ENCODE measurements around the gene HNRNPUL1.

HNRNPUL1 gene
- total RNA-seq: 184 to 391 (median 246) reads per million in 9 experiments

DNA sequence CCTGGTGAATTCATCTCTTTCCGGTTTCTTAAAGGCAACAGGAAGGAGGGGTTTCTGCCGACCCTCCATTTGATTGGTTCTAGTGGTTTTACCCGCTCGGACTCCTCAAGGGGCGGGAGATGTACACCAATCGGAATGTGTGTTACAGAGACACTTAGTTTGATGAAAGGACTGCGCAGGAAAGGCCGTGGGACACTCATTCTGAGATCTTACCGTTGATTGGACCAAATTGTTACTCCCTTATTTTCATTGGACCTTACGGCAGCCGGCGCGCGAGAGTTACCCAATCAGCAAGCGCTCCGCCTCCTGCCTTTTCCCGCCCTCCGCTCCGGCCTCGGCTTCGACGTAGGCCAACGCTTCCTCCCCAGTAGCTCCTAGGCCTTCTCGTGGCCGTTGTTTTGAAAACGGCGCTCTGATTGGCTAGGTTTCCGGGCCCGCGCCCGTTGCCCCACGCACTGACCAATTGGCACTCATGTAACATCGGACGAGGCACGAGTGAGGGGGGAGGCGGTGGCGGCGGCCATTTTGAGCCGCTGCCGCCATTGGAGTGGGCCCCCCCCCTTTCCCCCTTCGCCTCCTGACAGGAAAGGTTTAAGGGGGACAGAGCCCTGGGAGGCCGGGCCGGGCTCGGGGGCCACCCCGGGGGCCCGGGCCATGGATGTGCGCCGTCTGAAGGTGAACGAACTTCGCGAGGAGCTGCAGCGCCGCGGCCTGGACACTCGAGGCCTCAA is at the start of gene HNRNPUL1:
Gene HNRNPUL1 (plus strand): TSS at position 523 of the 731 bp plus-strand sequence. CDS start 132 bp downstream, at position 655.
- DNase-seq (peak; percentile 100), ATAC-seq (replicated peaks) (peak; percentile 50)
- H3K9me3 Mint-ChIP-seq: no peaks in the 10 kb centered on the region
- H3K4me3 Mint-ChIP-seq: peak within 1 kb of the TSS; percentile 92 to 97
- peaks cover 45 to 47% of the 10 kb centered on the region in 2 donors for H3K4me1 Mint-ChIP-seq (ENCODE audit: low read depth in 2 of 2)
- peaks cover 73% of the 10 kb centered on the region for H3K36me3 Mint-ChIP-seq (ENCODE audit: insufficient read depth)
- H3K27me3 Mint-ChIP-seq: no peaks in the 10 kb centered on the region
- peak within 1 kb of the TSS; percentile 100 for H3K27ac Mint-ChIP-seq

DNA sequence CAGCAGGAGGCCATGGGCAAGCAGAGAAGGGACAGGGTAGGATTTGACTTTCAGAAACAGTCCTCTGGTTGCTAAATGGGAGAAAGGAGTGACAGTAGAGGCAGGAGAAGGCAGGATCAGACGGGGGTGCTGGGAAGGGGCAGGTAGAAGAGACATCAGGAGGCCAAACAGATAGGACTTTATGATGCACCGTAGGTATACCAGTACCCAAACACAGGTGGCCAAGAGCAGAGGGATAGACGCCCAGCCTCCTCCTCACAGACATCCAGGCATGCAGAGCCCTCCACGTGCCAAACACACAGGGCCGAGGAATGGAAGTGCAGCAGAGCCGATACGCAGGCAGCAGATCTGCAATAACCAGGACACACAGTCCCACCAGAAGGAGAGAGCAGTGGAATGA is 46.4 kb upstream of the HNRNPUL1 start:
- Mint-ChIP-seq H3K27me3 (peaks cover 58 to 67% of the 10 kb centered on the region in 2 donors), H3K4me3 (no peak overlapping the region), H3K36me3 (ENCODE audit: insufficient read depth) (no peaks in the 10 kb centered on the region), H3K27ac (no peak overlapping the region), H3K9me3 (no peaks in the 10 kb centered on the region), H3K4me1 (ENCODE audit: low read depth in 2 of 2) (no peaks in the 10 kb centered on the region)
- DNase-seq (no peak), ATAC-seq (replicated peaks) (no peak)

- peaks cover 63 to 72% of the 10 kb centered on the region in 2 donors for H3K27me3 Mint-ChIP-seq
- peaks cover 0 to 1% of the 10 kb centered on the region in 2 donors for H3K4me1 Mint-ChIP-seq (ENCODE audit: low read depth in 2 of 2)
- ATAC-seq (replicated peaks) (no peak), DNase-seq (no peak)
- no peaks in the 10 kb centered on the region for H3K36me3 Mint-ChIP-seq (ENCODE audit: insufficient read depth)
- peak overlapping the region in 1 of 2 donors; percentile 32 for H3K27ac Mint-ChIP-seq
- no peaks in the 10 kb centered on the region for H3K9me3 Mint-ChIP-seq
- no peak overlapping the region for H3K4me3 Mint-ChIP-seq
Measured at GRCh38 chr19:41218249-41218614, 45.9 kb upstream of the HNRNPUL1 start.

DNA sequence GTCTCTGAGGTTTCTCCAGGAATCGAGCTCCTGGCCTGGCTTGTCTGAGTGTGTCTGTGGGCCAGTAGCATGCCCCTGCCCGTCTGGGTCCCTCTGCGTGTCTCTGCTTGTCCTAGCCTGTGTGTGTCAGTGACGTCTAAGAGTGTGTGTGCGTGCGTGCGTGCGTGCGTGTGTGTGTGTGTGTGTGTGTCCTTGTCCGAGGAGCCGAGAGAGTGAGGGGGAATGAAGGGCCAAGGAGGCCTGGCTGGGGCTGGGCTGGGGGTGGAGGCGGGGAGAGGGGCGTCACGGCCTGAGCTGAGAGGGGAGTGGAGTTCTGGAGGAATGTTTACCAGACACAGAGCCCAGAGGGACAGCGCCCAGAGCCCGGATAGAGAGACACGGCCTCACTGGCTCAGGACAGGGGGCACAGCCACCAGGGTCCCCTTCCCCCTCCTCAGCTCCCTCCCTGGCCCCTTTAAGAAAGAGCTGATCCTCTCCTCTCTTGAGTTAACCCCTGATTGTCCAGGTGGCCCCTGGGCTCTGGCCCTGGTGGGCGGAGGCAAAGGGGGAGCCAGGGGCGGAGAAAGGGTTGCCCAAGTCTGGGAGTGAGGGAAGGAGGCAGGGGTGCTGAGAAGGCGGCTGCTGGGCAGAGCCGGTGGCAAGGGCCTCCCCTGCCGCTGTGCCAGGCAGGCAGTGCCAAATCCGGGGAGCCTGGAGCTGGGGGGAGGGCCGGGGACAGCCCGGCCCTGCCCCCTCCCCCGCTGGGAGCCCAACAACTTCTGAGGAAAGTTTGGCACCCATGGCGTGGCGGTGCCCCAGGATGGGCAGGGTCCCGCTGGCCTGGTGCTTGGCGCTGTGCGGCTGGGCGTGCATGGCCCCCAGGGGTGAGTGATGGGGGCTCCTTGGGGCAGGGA is 45.3 kb upstream of the HNRNPUL1 start, which contains the start of gene AXL:
Gene AXL (plus strand): TSS at position 609 of the 893 bp plus-strand sequence. CDS start 170 bp downstream, at position 779.
- H3K27me3 Mint-ChIP-seq: peaks cover 69 to 77% of the 10 kb centered on the region in 2 donors
- H3K9me3 Mint-ChIP-seq: no peaks in the 10 kb centered on the region
- no peak within 1 kb of the TSS for H3K4me3 Mint-ChIP-seq
- H3K4me1 Mint-ChIP-seq (ENCODE audit: low read depth in 2 of 2): peaks cover 1 to 3% of the 10 kb centered on the region in 2 donors
- peak within 1 kb of the TSS in 1 of 2 donors; percentile 32 for H3K27ac Mint-ChIP-seq
- ATAC-seq (replicated peaks) (no peak), DNase-seq (no peak)
- no peaks in the 10 kb centered on the region for H3K36me3 Mint-ChIP-seq (ENCODE audit: insufficient read depth)

- H3K9me3 Mint-ChIP-seq: no peaks in the 10 kb centered on the region
- peaks cover 1 to 3% of the 10 kb centered on the region in 2 donors for H3K4me1 Mint-ChIP-seq (ENCODE audit: low read depth in 2 of 2)
- no peak overlapping the region for H3K4me3 Mint-ChIP-seq
- no peaks in the 10 kb centered on the region for H3K36me3 Mint-ChIP-seq (ENCODE audit: insufficient read depth)
- H3K27me3 Mint-ChIP-seq: peaks cover 73 to 77% of the 10 kb centered on the region in 2 donors
- DNase-seq: no peak
- no peak for ATAC-seq (replicated peaks)
- H3K27ac Mint-ChIP-seq: no peak overlapping the region
Measured at GRCh38 chr19:41219924-41220567, 44.1 kb upstream of the HNRNPUL1 start.

DNA sequence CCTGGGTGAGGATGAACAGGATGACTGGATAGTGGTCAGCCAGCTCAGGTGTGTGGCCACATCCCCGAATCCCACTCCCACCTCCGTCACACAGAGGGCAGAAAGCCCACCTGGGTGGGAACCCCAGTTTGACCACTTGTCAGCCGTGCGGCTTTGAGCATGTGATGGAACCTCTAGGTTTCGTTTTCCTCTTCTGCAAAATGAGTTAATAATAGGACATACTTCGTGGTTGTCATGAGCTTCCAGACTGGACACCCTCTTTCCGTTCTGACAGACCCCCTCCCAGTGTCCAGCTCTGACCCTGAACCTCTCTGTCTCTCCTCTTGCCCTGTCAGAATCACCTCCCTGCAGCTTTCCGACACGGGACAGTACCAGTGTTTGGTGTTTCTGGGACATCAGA is 43.4 kb upstream of the HNRNPUL1 start:
- Mint-ChIP-seq H3K9me3 (no peaks in the 10 kb centered on the region), H3K4me1 (ENCODE audit: low read depth in 2 of 2) (peaks cover 5 to 7% of the 10 kb centered on the region in 2 donors), H3K36me3 (ENCODE audit: insufficient read depth) (no peaks in the 10 kb centered on the region), H3K27me3 (peaks cover 78 to 84% of the 10 kb centered on the region in 2 donors), H3K27ac (no peak overlapping the region), H3K4me3 (no peak overlapping the region)
- ATAC-seq (replicated peaks) (no peak), DNase-seq (no peak)

GRCh38 chr19:41221514-41222205 is 42.5 kb upstream of the HNRNPUL1 start:
- no peak for DNase-seq
- H3K36me3 Mint-ChIP-seq (ENCODE audit: insufficient read depth): no peaks in the 10 kb centered on the region
- H3K27ac Mint-ChIP-seq: no peak overlapping the region
- no peaks in the 10 kb centered on the region for H3K9me3 Mint-ChIP-seq
- H3K4me3 Mint-ChIP-seq: no peak overlapping the region
- H3K4me1 Mint-ChIP-seq (ENCODE audit: low read depth in 2 of 2): peaks cover 7 to 8% of the 10 kb centered on the region in 2 donors
- no peak for ATAC-seq (replicated peaks)
- H3K27me3 Mint-ChIP-seq: peaks cover 78% of the 10 kb centered on the region in 2 donors

GRCh38 chr19:41222240-41222639 is 41.9 kb upstream of the HNRNPUL1 start:
- Mint-ChIP-seq H3K27me3 (peaks cover 72 to 77% of the 10 kb centered on the region in 2 donors), H3K36me3 (ENCODE audit: insufficient read depth) (no peaks in the 10 kb centered on the region), H3K4me3 (no peak overlapping the region), H3K27ac (no peak overlapping the region), H3K4me1 (ENCODE audit: low read depth in 2 of 2) (peaks cover 7 to 8% of the 10 kb centered on the region in 2 donors), H3K9me3 (no peaks in the 10 kb centered on the region)
- no peak for DNase-seq
- no peak for ATAC-seq (replicated peaks)

DNA sequence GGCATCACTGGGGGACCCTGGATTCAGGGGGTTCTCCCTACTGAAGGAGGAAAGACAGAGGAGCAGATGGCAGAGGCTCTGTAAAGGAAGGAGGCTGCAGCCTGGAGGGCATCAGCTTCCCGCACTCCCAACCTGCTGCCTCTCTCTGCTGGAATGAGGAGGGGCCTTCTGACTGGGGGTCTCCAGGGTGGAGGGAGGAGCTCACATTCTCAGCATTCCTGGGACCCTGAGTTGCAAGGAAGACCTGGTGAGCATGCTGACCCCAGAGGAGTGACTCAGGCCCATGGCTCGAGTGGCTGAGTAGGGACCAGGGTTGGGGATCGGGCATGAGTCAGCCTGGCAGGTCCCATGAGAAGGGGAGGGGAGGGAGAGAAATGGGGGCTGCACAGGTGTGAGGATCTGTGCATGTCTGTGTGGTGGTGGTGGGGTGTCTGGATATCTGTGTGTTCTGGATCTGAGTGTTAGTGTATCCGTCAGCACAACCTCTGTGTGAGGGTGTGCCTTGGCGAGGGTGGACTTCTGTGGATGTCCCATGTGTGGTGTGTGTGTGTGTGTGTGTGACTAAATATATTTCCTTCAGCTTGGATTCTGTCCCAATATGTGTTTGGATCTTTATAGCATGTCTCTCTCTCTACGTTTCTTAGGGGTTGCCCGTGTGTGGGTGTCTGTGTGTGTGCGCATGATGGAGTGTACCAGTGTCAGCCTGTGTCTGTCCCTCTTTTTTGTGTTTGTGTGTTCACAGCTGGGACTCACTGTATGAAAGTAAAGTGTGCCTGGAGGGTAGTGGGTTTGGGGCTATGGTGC is 40.5 kb upstream of the HNRNPUL1 start:
- Mint-ChIP-seq H3K4me3 (no peak overlapping the region), H3K9me3 (no peaks in the 10 kb centered on the region), H3K4me1 (ENCODE audit: low read depth in 2 of 2) (peaks cover 7 to 8% of the 10 kb centered on the region in 2 donors), H3K36me3 (ENCODE audit: insufficient read depth) (no peaks in the 10 kb centered on the region), H3K27ac (no peak overlapping the region), H3K27me3 (peaks cover 58 to 70% of the 10 kb centered on the region in 2 donors)
- DNase-seq (no peak), ATAC-seq (replicated peaks) (no peak)

DNA sequence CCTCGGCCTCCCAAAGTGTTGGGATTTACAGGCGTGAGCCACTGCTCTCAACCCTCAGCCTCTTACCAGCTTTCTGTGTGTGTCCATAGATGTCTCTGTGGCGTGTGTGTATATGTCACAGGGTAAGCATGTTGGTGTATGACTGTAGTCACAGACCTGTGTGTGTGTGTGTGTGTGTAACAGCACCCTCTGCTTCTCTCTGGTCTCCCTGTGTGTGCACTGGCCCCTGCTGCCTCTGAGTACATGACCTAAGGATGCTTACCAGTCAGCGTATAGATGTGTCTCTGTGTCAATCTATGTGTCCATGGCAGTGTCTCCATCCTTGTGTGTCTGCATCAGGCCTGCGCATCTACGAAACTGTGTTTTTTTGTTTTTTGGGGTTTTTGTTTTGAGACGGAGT is 39.5 kb upstream of the HNRNPUL1 start:
- Mint-ChIP-seq H3K36me3 (ENCODE audit: insufficient read depth) (no peaks in the 10 kb centered on the region), H3K27me3 (peaks cover 48 to 61% of the 10 kb centered on the region in 2 donors), H3K27ac (no peak overlapping the region), H3K9me3 (no peaks in the 10 kb centered on the region), H3K4me3 (no peak overlapping the region), H3K4me1 (ENCODE audit: low read depth in 2 of 2) (peaks cover 7 to 8% of the 10 kb centered on the region in 2 donors)
- no peak for DNase-seq
- ATAC-seq (replicated peaks): no peak

DNA sequence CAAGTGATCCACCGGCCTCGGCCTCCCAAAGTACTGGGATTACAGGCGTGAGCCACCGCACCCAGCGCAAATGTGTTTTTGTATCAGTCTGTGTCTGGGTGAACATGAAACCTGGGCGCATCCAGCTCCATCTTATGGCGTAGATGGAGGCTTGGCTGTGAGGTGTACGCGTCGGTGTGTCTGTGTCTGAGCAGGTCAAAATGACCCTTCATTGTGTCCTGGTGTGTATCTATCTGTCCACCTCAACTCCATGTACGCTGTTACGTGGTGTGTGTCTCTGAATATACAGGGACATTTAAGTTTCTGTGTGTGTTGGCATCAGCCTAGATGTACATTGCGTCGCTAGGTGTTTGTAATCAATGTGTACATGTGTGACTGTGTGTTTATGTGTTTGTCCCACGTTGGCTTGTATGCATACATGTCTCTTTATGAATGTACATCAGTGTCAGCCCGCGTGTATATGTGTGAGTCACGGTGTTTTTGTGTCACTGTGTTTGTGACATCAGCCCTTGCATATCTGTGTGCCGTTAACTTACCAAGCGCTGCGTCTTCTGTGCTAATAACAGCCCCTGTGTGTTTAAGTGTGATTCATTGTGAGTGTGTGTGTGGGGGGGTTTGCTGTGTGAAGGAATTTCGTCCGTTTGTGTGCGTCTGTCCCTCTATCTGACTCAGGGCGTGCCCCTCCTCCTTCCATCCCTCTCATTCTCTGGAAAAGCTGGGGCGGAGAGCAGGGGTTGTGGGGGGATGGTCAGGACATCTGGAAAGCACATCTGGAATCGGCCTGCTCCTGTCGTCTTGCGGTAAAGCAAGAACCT is 38.7 kb upstream of the HNRNPUL1 start:
- peak; percentile 52 for ATAC-seq (replicated peaks)
- no peak for DNase-seq
- Mint-ChIP-seq H3K27me3 (peaks cover 40 to 53% of the 10 kb centered on the region in 2 donors), H3K4me1 (ENCODE audit: low read depth in 2 of 2) (peaks cover 7 to 8% of the 10 kb centered on the region in 2 donors), H3K9me3 (no peaks in the 10 kb centered on the region), H3K4me3 (peak overlapping the region; percentile 68 to 75), H3K36me3 (ENCODE audit: insufficient read depth) (no peaks in the 10 kb centered on the region), H3K27ac (peak overlapping the region; percentile 13 to 46)
